CD4-positive, CD25-positive, alpha-beta regulatory T cell (primary cell): ENCODE results near the gene COL6A6. TPM values are rescaled to one million over a fixed set of nuclear protein-coding genes. Genes with fewer than 3 reads are reported as not detected.

ENCODE experiments used
- ATAC-seq, 2 donors: fragments of 150-1000 bp; cut with Tn5 transposase; one replicate each; pipeline ENCODE4 v1.10.0; 2021; ENCODE audit warnings: low read depth in 2 of 2, moderate number of reproducible peaks in 2 of 2, moderate library complexity in 1 of 2
- DNase-seq, 3 donors: peaks; one replicate each; pipeline versions ENCODE4 v3.0.0 to v3.0.0-alpha.2; 2012 to 2022; ENCODE audit warnings: mixed read lengths in 1 of 3
- H3K27ac ChIP-seq: one replicate; pipeline ENCODE4 v1.7.0; 2013; ENCODE audit warnings: mild to moderate bottlenecking, low read length; ENCODE audit not compliant: insufficient read depth, poor library complexity, severe bottlenecking
- H3K27me3 ChIP-seq: one replicate; pipeline ENCODE4 v1.7.0; 2013; ENCODE audit warnings: low read length; ENCODE audit not compliant: control insufficient read depth, insufficient read depth
- H3K36me3 ChIP-seq: one replicate; pipeline ENCODE4 v1.7.0; 2013; ENCODE audit warnings: mild to moderate bottlenecking, low read length, moderate library complexity; ENCODE audit not compliant: control insufficient read depth, insufficient read depth
- H3K4me1 ChIP-seq: 2 replicates; pipeline ENCODE4 v1.7.0; 2013; ENCODE audit warnings: mild to moderate bottlenecking, low read length; ENCODE audit not compliant: insufficient read depth, control insufficient read depth, poor library complexity, severe bottlenecking
- H3K4me3 ChIP-seq: one replicate; pipeline ENCODE4 v1.7.0; 2013; ENCODE audit warnings: low read depth, mild to moderate bottlenecking, low read length, moderate library complexity
- H3K9me3 ChIP-seq, 2 experiments: 1 replicate in 1 of 2; 2 replicates in 1 of 2; pipeline ENCODE4 v1.7.0; 2013; ENCODE audit warnings: low read length in 2 of 2, mild to moderate bottlenecking in 1 of 2, moderate library complexity in 1 of 2; ENCODE audit not compliant: control insufficient read depth in 2 of 2
- H3K27ac Mint-ChIP-seq, 3 donors: one replicate each; pipeline ENCODE4 v1.8.0; 2020 to 2022; ENCODE audit warnings: mild to moderate bottlenecking in 3 of 3, mixed read lengths in 3 of 3, moderate library complexity in 2 of 3
- H3K27me3 Mint-ChIP-seq: one replicate; pipeline ENCODE4 v1.8.0; 2022; ENCODE audit warnings: mild to moderate bottlenecking, mixed read lengths
- H3K36me3 Mint-ChIP-seq: one replicate; pipeline ENCODE4 v1.8.0; 2020; ENCODE audit warnings: mixed read lengths
- H3K4me1 Mint-ChIP-seq, 4 donors: one replicate each; pipeline ENCODE4 v1.8.0; 2020 to 2022; ENCODE audit warnings: mixed read lengths in 4 of 4, mild to moderate bottlenecking in 1 of 4
- H3K4me3 Mint-ChIP-seq, 4 donors: one replicate each; pipeline ENCODE4 v1.8.0; 2020 to 2022; ENCODE audit warnings: mild to moderate bottlenecking in 4 of 4, mixed read lengths in 4 of 4, moderate library complexity in 3 of 4
- H3K9me3 Mint-ChIP-seq, 7 donors: one replicate each; pipeline ENCODE4 v1.8.0; 2020 to 2022; ENCODE audit warnings: mixed read lengths in 7 of 7, mild to moderate bottlenecking in 3 of 7, moderate library complexity in 2 of 7
- polyA plus RNA-seq, 4 donors: library from polyadenylated mRNA; unstranded; fragments of 300-500 nt; fragmentation: Illumina TruSeq; gene quantifications; one replicate each; pipeline ENCODE4 v1.2.3, GENCODE V29; 2021
- total RNA-seq: library from RNA; stranded (reverse); gene quantifications from one replicate; pipeline ENCODE4 v1.2.3, GENCODE V29; 2022

Gene COL6A6
- total and polyA plus RNA-seq, 5 donors from 2014 or later: not detected

DNA sequence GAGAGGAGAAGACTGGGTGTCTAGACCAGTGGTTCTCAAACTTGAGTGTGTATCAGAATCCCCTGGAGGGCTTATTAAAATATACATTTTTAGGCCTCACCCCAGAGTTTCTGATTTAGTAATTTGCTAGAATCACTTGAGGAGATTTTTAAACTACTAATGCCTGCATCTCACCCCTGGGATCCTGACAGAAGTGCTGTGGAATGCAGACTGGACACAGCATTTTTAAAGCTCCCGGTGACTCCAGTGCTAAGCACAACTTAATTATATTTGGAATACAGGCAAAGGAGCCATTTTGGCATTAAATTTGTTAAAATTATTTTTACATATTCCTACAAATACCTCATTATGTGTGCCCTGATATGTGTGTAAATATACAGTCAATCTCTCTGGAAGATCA, 26.7 kb upstream of the COL6A6 start:
- ATAC-seq (no peak), DNase-seq (no peak)
- H3K27me3 ChIP-seq: no peaks in the 10 kb centered on the region
- Mint-ChIP-seq H3K27ac (no peak overlapping the region), H3K36me3 (no peaks in the 10 kb centered on the region), H3K4me1 (no peaks in the 10 kb centered on the region), H3K4me3 (no peak overlapping the region), H3K9me3 (peaks cover 0 to 1% (median 0%) of the 10 kb centered on the region in 7 donors), H3K27me3 (peaks cover 9% of the 10 kb centered on the region)
- no peaks in the 10 kb centered on the region for H3K36me3 ChIP-seq
- H3K4me1 ChIP-seq: no peaks in the 10 kb centered on the region
- H3K9me3 ChIP-seq: no peaks in the 10 kb centered on the region
- H3K27ac ChIP-seq: no peak overlapping the region
- no peak overlapping the region for H3K4me3 ChIP-seq

DNA sequence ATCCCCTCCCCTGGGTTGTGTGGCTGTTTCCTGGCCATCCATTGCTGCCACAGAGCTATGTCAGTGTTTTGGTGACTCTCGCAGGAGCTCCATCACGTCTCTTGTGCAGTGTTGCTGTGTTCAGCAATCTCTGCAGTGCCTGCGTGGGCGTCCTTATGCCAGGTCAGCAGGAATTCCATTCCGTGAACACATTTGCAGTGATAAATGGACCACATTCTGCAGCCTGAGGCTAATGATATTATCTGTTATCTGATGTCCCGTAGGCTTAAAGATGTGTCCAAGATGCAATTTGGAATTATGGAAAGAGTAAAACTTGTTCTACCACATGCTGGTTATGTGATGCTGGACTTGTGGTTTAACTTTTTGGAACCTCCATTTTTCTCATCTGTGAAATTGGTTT, 25.5 kb upstream of the COL6A6 start:
- Histone ChIP-seq H3K9me3 (no peaks in the 10 kb centered on the region), H3K4me3 (no peak overlapping the region), H3K36me3 (no peaks in the 10 kb centered on the region), H3K4me1 (no peaks in the 10 kb centered on the region), H3K27ac (no peak overlapping the region), H3K27me3 (no peaks in the 10 kb centered on the region)
- Mint-ChIP-seq H3K36me3 (no peaks in the 10 kb centered on the region), H3K4me3 (no peak overlapping the region), H3K9me3 (peaks cover 0 to 1% (median 0%) of the 10 kb centered on the region in 7 donors), H3K4me1 (no peaks in the 10 kb centered on the region), H3K27ac (no peak overlapping the region), H3K27me3 (peaks cover 17% of the 10 kb centered on the region)
- no peak for ATAC-seq
- DNase-seq: no peak

DNA sequence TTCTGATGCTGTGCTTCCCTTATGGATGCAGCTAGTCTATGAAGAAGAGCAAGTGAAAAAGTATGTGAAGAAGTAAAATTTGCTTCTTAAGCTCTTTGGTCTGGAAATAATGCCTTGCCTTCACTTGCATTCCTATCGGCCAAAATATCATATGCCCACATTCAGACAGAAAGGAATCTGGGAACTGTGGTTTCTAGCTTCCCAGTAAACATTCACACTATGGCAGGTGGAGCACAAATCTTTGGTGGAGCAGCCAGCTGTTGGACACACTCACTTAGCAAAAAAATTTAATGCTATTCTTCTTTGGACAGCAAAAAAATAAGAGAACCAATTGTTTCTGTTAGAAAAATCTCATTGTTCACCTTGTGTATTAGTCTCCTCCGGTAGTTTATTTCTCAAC, 12.3 kb upstream of the COL6A6 start:
- H3K4me1 Mint-ChIP-seq: no peaks in the 10 kb centered on the region
- H3K4me3 Mint-ChIP-seq: no peak overlapping the region
- H3K9me3 Mint-ChIP-seq: peaks cover 0 to 3% (median 0%) of the 10 kb centered on the region in 7 donors
- H3K27ac Mint-ChIP-seq: no peak overlapping the region
- Histone ChIP-seq H3K9me3 (no peaks in the 10 kb centered on the region), H3K4me3 (no peak overlapping the region), H3K27me3 (no peaks in the 10 kb centered on the region), H3K36me3 (no peaks in the 10 kb centered on the region), H3K27ac (no peak overlapping the region), H3K4me1 (no peaks in the 10 kb centered on the region)
- DNase-seq (no peak), ATAC-seq (no peak)
- peaks cover 19% of the 10 kb centered on the region for H3K27me3 Mint-ChIP-seq
- no peaks in the 10 kb centered on the region for H3K36me3 Mint-ChIP-seq

DNA sequence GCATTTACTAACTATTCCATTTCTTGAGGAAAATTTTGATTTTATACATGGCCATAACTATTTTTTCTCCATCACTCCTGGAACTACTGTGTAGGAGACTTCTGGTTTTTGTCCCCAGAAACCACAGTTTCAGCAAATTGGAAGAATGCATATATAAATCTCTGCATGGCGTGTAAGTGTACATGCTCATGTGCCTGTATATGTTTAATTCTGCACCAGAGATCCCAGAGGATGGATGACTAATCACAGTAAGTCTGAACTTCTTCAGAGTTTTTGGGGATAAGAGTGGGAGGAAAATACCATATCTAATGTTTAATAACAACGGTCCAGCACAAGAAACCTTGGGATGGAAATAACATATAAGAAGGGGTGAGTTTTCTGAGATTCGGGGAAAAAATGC, 10.9 kb upstream of the COL6A6 start:
- H3K27me3 ChIP-seq: no peaks in the 10 kb centered on the region
- H3K9me3 ChIP-seq: no peaks in the 10 kb centered on the region
- no peaks in the 10 kb centered on the region for H3K36me3 ChIP-seq
- no peaks in the 10 kb centered on the region for H3K4me1 ChIP-seq
- H3K27me3 Mint-ChIP-seq: peaks cover 27% of the 10 kb centered on the region
- H3K9me3 Mint-ChIP-seq: peaks cover 0 to 3% (median 0%) of the 10 kb centered on the region in 7 donors
- ATAC-seq (no peak), DNase-seq (no peak)
- no peaks in the 10 kb centered on the region for H3K4me1 Mint-ChIP-seq
- no peak overlapping the region for H3K27ac ChIP-seq
- no peak overlapping the region for H3K4me3 ChIP-seq
- no peak overlapping the region for H3K27ac Mint-ChIP-seq
- no peak overlapping the region for H3K4me3 Mint-ChIP-seq
- no peaks in the 10 kb centered on the region for H3K36me3 Mint-ChIP-seq

DNA sequence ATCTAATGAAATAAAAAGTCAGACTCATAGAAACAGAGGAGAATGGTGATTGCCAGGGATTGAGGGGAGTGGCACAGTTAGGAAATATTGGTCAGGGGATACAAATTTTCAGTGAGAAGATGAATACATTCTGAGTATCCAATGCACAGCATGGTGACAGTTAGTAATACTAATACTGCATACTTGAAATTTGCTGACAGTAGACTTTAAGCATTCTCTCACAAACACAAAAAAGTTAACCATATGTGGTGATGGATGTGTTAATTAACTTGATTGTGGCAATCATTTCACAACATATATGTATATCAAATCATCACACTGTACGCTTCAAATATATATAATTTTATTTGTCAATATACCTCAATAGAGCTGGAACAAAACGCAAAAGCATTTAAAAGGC, 9.2 kb upstream of the COL6A6 start:
- Mint-ChIP-seq H3K27me3 (peaks cover 27% of the 10 kb centered on the region), H3K36me3 (no peaks in the 10 kb centered on the region), H3K4me1 (no peaks in the 10 kb centered on the region), H3K4me3 (no peak overlapping the region), H3K9me3 (peaks cover 0 to 3% (median 0%) of the 10 kb centered on the region in 7 donors), H3K27ac (no peak overlapping the region)
- DNase-seq (no peak), ATAC-seq (no peak)
- no peaks in the 10 kb centered on the region for H3K4me1 ChIP-seq
- H3K27ac ChIP-seq: no peak overlapping the region
- H3K9me3 ChIP-seq: no peaks in the 10 kb centered on the region
- no peak overlapping the region for H3K4me3 ChIP-seq
- H3K36me3 ChIP-seq: no peaks in the 10 kb centered on the region
- no peaks in the 10 kb centered on the region for H3K27me3 ChIP-seq

DNA sequence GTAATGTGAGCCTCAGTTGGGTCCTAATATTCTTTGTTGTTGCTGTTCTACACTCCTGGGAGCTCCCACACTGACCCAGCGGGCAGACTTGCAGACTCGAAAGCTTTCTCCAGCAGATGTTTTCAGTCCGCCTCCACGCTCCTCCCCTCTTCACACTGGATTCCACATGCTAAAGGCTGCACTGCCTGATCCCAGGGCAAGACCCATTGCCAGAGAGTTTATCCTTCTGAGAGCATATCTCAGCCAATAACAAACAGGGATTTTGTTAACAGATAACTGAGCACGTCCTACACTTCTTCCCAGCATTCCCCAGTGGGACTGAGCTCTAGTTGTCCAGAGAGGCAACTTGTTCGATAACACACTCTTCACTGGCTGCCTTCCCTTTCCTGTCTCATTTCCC, 8.0 kb upstream of the COL6A6 start:
- H3K9me3 Mint-ChIP-seq: peaks cover 0 to 3% (median 0%) of the 10 kb centered on the region in 7 donors
- no peaks in the 10 kb centered on the region for H3K4me1 Mint-ChIP-seq
- Histone ChIP-seq H3K4me1 (no peaks in the 10 kb centered on the region), H3K36me3 (no peaks in the 10 kb centered on the region), H3K4me3 (no peak overlapping the region), H3K27me3 (no peaks in the 10 kb centered on the region), H3K9me3 (no peaks in the 10 kb centered on the region), H3K27ac (no peak overlapping the region)
- DNase-seq: no peak
- no peak for ATAC-seq
- peaks cover 27% of the 10 kb centered on the region for H3K27me3 Mint-ChIP-seq
- H3K36me3 Mint-ChIP-seq: no peaks in the 10 kb centered on the region
- no peak overlapping the region for H3K4me3 Mint-ChIP-seq
- H3K27ac Mint-ChIP-seq: no peak overlapping the region

DNA sequence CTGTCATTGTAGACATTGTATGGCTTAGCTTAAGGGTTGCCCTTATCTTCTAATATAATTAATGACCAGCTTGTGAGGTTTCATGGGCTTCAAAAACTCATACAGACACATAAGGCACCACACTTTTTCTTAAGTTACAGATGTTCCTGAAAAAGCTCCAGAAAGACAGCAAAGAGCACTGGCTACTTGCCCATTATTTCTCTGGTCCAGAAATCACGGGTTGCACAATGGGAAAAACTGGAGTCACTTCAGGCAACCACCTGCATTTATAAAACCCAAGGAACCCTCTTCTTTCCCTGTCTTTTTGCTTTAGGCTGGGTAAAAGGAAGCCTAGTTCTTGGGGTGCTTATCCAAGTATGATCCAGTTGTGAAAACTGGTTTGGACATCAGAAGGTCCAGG, 2.3 kb upstream of the COL6A6 start:
- no peaks in the 10 kb centered on the region for H3K36me3 Mint-ChIP-seq
- no peak overlapping the region for H3K27ac Mint-ChIP-seq
- no peaks in the 10 kb centered on the region for H3K9me3 ChIP-seq
- no peaks in the 10 kb centered on the region for H3K36me3 ChIP-seq
- no peak overlapping the region for H3K4me3 ChIP-seq
- ATAC-seq (no peak), DNase-seq (no peak)
- H3K27ac ChIP-seq: no peak overlapping the region
- peaks cover 27% of the 10 kb centered on the region for H3K27me3 Mint-ChIP-seq
- H3K4me3 Mint-ChIP-seq: no peak overlapping the region
- peaks cover 0 to 4% (median 0%) of the 10 kb centered on the region in 7 donors for H3K9me3 Mint-ChIP-seq
- H3K4me1 Mint-ChIP-seq: peaks cover 0 to 2% (median 0%) of the 10 kb centered on the region in 4 donors
- peaks cover 9% of the 10 kb centered on the region for H3K27me3 ChIP-seq
- H3K4me1 ChIP-seq: no peaks in the 10 kb centered on the region

DNA sequence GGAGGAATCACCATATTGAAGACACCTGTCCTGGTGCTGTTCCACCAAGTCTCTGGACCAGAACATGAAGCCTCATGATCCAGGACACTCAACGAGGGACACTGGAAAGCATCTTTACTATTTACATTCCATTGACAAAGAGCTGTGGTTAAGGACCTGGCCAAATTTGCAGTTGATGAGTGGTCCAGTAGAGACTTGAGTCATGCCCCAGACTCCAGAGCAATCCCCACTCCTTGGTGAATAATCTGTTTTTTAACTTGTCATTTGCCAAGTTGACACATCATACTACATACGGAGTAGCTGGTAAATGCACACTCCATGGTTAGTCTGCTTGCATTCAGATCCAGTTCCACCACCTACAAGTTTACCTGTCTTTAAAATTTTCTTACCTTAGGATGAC, 1.2 kb upstream of the COL6A6 start:
- Mint-ChIP-seq H3K27me3 (peaks cover 18% of the 10 kb centered on the region), H3K27ac (no peak overlapping the region), H3K4me1 (peaks cover 0 to 2% (median 0%) of the 10 kb centered on the region in 4 donors), H3K4me3 (no peak overlapping the region), H3K9me3 (peaks cover 0 to 4% (median 0%) of the 10 kb centered on the region in 7 donors), H3K36me3 (no peaks in the 10 kb centered on the region)
- Histone ChIP-seq H3K36me3 (no peaks in the 10 kb centered on the region), H3K27me3 (peaks cover 9% of the 10 kb centered on the region), H3K4me3 (no peak overlapping the region), H3K27ac (no peak overlapping the region), H3K4me1 (no peaks in the 10 kb centered on the region), H3K9me3 (no peaks in the 10 kb centered on the region)
- no peak for DNase-seq
- ATAC-seq: no peak
